Smooth muscle cell of the brain vasculature (primary cell): ENCODE measurements around the gene PARD3B.

Source experiments
- DNase-seq: peaks from one replicate; pipeline ENCODE4 v3.0.0-alpha.2; 2012; ENCODE audit warnings: low read depth, low spot score

The PARD3B gene

GRCh38 chr2:205259121-205259520 lies 713.8 kb downstream of the PARD3B start:
- peak; percentile 2 for DNase-seq

DNA sequence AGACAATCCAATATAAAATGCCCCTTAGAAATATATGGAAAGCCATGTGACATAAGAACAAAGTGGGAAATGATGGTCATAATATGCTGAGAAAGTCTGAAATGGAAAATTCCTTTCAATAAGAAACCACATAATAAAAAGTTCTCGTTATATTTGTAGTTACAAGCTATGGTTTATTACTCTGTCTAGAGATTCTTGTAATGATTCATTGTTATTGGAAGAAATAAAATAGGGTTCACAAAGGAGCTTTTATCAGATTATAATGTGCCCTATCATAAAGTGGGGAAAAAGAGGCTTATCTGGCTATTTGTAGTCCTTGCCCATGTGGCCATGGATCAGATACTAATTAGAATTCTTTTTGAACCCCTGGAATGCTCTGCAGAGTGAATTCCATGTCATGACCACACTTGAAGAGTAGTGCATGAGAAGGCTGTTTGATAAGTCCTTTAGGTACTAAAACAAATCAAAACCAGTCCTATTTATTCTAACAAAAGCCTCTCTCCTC lies 716.3 kb downstream of the PARD3B start:
- no peak for DNase-seq

GRCh38 chr2:205267323-205267722 lies 722.0 kb downstream of the PARD3B start:
- DNase-seq: no peak

GRCh38 chr2:205270689-205271088 lies 725.4 kb downstream of the PARD3B start:
- no peak for DNase-seq

DNA sequence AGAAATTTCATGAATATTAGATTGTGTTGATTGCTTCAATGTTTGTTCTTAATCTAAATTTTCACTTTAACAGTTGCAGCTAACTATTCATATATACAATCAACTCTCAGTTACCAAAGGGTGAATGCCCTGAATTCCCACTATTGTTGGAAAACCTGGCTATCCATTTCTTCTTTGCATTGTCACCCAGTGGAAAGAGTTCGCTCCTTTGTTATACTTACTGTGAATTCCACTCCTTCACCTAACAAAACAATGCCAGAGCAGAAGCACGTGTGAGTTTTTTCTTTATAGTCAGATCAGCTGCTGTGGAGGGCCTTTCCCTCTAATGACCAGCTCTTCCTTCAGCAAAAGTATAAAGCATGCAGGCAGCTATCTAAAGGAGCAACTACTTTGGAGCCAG lies 727.9 kb downstream of the PARD3B start:
- DNase-seq: no peak

DNA sequence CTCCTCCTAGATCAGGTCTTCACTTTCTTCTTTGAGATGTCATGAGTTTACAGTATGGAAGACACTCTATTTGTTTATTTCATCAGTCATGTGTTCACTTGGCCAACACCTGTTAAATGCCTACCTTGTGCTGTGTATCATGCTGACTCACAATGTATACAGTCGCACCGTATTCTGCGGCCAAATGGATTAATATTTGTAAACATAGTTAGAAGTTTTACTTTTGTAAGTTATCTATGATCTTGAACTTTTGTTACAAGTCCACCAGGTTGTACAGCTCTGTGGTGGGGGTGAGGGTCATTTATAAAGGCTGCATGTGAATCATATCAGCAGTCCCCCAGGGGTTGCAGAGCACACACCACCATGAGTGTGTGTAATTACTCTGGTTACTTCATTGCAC lies 728.4 kb downstream of the PARD3B start:
- DNase-seq: no peak

GRCh38 chr2:205274801-205275200 lies 729.5 kb downstream of the PARD3B start:
- DNase-seq: no peak

DNA sequence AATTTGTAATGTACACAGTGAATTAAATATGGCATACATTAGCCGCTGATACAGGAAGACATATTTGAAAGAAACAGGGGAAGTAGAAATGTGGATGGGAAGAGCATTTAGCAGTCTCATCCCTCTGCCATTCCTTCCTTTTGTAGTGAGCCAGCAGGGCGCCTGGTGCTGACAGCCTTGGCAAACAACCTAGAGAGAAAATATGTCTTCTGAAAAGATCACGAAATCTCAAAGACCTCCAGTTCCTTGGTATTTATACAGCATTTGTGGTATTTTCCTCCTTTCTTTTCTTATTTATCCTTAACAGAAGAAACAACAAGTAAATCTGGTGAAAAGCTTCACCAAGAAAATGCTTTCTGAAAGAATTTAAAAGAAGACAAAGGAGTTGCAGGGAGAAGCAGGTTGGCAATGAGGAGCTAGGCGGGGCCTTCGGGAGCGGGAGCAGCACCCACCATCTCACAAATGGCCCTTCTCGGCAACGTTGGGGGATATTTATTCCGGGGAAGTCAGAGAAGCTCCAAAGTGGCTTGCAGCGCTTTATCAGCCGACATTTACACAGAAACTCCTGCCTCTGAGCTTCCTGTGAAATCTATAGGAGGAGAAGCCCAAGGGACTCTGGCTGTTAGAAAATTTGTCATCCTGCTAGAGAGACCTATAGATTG lies 731.0 kb downstream of the PARD3B start:
- DNase-seq: no peak

DNA sequence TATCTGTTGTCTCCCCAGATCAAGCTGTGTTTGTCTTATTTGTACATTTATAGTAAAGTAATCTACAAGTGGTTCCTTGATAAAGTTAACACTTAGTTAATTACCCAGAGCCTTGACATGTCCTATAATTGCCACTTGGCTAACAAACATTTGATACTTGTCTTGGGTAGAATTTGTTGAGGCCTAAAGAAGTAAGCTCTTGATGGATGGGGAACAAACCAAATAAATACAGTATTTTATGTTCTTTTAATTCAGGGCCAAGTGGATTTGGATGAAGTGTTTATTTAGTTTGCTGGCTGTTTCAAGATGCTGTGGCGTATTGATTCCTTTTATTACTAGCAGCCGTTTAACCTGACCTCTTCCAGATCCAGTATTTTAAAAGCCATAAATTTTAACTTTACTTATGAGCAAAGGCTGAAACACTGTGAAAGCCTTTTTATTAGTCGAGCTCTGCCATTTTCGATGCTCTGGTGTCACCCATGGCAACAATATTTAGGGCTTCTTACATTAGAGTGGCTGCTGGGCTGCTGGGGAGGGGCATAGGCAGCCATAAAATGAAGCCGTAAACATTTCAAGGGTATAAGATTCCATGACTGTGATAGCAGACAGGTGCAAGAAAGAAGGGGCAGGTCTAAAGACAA lies 735.4 kb downstream of the PARD3B start:
- no peak for DNase-seq

DNA sequence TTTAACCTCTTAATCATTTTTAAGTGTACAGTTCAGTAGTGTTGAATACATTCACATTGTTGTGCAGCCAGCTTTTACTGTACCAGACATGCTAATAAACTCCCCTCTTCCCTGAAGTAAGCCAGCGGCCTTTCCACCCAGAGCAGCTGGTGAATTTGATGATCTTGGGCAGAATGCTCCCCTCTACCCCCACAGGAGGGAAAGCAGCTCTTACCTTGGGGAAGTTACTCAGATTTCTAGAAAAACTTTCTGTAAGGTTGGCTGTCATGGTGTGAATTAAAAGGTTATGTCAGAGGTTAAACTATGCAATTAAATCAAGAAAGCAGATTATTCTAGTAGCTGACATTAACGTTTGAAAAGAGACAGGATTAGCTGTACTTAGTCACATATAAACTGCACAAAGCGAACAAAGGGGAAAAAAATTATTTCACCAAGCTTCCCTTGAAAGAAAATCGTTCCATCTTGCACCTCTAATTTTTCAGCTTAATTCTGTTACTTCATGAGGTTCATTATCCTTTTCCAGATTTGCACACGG lies 738.5 kb downstream of the PARD3B start:
- no peak for DNase-seq

- no peak for DNase-seq
Observed at GRCh38 chr2:205284334-205284733, 739.1 kb downstream of the PARD3B start.

DNA sequence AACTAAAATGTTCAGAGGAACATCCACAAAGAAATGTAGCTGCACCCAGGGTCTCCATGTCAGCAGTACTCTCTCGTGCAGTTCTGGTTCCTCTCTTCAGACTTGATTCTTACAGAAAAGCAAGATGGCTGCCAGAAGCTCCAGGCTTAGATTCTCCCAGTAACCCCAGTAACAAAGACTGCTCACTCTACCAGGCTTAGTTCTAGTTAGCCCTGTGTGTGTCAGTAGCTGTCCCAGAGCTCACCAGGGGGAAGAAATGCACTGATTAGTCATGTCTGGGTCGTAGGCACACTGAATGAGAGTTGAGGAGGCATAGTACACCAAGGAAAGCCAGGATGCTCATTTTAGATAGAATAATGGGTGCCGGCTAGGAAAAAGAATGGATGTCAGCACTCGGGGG lies 742.0 kb downstream of the PARD3B start:
- DNase-seq: no peak

DNA sequence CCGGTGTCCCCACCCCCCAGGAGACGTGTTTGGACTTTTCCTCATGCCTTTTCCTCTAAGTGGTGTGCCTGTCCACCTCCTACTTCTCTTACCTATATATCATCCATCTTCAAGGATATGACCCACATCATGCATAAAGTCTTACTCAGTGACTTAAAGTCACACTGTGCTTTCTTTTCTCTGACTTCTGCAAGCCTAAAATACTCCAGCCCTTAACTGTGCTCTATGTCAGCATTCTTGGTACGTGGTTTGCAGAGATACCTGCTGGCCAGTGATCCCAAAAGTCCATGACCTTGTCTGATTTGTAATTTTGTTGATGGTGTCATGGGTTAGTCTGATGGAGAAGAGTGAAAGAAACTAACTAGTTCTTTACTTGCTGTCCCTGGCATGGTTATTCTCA lies 743.4 kb downstream of the PARD3B start:
- DNase-seq: no peak

DNA sequence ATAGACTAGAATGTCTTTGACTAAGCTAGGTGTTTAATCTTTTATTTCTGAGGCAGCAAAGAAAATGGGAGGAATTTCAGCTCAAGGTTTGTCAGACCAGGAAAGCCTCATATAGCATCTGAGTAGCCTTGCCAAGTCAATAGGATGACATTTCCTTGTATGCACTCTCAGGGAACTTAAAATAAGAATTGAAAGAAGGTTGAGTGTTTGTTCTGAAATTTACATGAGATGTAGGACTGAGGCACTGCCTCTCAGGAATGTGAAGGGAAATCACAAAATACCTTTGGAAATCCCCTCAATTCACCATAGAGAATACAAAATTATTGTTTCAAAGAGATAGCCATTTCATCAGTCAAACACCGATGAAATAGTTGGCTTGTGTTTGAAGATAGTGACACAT lies 745.0 kb downstream of the PARD3B start:
- no peak for DNase-seq

GRCh38 chr2:205292665-205293295 lies 747.5 kb downstream of the PARD3B start:
- DNase-seq: no peak

DNA sequence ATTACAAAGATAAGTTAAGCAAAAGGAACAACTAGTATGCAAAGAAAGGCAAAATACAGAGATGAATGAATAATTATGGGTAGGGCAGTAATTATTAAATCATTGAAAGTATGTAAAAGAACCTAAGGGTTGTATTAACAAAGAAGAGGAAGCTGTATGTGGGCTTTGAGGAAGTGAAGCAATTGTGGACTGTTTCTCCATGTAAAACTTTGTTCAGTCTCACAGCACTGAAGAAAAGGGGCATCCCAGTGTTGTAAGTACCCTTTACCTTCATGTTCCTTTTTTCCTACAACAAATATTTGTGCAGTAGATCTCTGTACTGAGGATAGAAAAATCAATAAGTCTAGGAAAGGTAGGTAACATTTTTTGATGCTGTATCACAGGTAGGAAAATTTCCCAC lies 748.3 kb downstream of the PARD3B start:
- DNase-seq: no peak

DNA sequence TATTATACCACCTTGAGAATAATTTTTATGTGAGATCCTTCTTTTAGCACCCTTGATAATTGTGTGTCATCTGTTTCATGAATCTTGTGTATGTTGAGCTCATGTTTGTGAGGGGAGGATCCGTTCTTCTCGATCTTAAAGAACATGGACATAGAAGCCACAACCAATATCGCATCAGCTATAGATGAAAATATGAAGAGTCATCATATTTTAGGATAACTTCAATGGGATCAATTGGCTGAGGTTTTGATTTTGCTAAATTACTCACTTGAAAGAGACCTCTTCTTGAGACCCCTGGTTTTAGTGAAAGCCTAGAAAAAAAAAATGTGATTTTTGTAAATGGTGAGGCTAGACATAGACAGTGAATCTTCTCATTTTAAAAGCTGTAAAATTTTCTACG lies 751.7 kb downstream of the PARD3B start:
- DNase-seq: no peak

DNA sequence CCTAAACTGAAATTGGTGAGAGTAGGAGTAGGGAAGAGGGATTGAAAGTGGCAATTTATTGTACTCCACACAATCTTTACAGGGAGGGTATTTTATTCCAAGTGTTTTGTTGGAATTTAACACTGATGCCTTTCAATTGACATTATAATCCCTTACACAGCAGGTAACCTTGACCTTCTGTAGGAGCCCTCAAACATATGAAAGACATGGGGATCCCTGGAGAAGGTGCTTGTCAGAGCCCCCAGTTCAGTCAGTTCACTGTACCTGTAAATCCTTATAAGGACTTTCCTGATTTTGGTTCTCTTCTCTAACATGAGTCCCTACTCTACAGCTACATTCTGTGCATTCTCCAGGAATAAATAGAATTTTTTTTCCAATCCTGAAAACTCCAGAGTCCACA lies 752.1 kb downstream of the PARD3B start:
- DNase-seq: no peak

DNA sequence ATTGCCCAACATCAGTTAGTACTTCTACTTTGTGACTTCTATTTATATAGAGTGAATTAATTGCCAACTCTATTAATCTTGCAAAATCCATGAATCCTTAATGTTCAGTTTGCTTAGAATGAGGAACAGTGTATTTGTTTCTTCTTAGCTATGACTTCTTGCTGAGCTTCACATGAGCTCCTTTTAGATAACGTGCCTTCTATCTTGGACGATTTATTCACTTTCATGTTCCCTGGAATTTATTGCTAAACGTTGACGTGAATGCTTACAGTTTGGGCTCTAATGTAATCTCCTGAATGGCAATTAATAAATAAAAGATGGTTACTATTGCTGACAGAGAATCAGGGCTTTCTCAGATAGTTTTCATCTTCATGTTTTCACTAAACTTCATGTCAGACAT lies 752.6 kb downstream of the PARD3B start:
- no peak for DNase-seq

DNA sequence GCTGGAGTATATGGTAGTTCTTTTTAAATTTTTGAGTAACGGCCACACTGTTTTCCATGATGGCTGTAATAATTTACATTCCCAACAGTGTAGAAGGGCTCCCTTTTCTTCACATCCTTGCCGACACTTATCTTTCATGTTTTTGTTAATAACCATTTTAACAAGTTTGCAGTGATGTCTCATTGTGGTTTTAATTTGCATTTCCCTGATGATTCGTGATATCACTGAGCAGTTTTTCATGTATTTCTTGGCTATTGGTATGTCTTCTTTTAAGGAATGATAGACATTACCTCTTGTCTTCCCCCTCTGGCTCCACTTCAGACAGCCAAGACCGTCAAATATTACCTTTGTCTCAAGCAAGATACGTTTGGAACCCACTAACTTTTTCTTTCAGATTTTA lies 765.9 kb downstream of the PARD3B start:
- DNase-seq: no peak

GRCh38 chr2:205321231-205321630 lies 776.0 kb downstream of the PARD3B start:
- no peak for DNase-seq

GRCh38 chr2:205323929-205324328 lies 778.7 kb downstream of the PARD3B start:
- DNase-seq: no peak

DNA sequence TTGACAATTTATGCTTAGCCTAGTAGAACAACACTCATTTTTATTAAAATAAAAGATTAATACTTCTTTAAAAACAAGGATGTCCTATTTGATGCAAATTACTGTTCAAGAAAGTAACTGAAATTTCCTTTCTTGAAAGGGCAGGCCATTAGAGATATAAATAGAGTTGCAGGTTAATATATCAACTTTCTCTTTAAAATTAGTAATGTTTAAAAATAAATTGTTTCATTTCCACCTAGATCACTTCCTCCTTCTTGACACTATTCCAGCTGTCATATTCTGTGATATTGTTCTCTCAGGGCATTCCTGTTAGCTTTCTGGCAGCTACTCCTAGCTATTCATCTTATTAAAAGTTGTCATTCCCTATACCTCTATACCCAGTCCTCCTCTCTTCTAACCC lies 779.1 kb downstream of the PARD3B start:
- no peak for DNase-seq
